Stimulated activated CD4-positive, alpha-beta T cell treated with anti-CD3 and anti-CD28 coated beads, Interleukin-15, amount 100 ng/mL, for 24 hours (primary cell): ENCODE results near the gene LASP1NB.
"Not testable (repeated sequence)": the region's sequence is repeated elsewhere in the genome, so short reads cannot be mapped to it uniquely, and the experiment has no call there.

Source experiments
- DNase-seq: peaks from one replicate; pipeline ENCODE4 v3.0.0-alpha.2; 2020

The LASP1NB gene

DNA sequence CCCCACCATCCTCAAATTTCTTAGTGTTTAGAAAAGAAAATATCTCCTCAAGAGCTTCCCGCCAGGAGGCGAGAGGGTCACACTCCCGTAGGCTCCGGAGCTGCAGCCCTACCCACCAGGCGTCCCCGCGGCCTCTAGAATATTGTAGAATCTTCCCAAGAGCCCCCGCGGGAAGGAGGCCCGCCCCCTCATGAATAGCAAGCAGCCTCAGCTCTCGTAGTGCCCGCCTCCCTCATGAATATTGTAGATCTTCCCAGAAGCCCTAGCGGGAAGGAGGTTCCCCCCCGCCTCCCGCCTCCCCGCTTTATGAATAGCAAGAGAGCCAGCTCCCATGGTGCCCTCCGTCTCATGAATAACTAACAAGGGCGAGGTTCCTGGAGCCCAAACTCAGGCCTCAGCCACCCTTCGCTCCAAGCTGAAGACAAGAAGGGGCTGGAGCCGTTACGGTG lies 41.9 kb downstream of the LASP1NB start, which contains the start of gene FBXO47:
Gene FBXO47 (minus strand): TSS at position 114 of the 449 bp plus-strand sequence. CDS start 4,378 bp downstream, outside the sequence.
- peak; percentile 85 for DNase-seq

GRCh38 chr17:38969281-38969680 lies 43.9 kb downstream of the LASP1NB start:
- no peak for DNase-seq

- no peak for DNase-seq
These were observed 44.7 kb downstream of the LASP1NB start for GRCh38 chr17:38970128-38970527.

DNA sequence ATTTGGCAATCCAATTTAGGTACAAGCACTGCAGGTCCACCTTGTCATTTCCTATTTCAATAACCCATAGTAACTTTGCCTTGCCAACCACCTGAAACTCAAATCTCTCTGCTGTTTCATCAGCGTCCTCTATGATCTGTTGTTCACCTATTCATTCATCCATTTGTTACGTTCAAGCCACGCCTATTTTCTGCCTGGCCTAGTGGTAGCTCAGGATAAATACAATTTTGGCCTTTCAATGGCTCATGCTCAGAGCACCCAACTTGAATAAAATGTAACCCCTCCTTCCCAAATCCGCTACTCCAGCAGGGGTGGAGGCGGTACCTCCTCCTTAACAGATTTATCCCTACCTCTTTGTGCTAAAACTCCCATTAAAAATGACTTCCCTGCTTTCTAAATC lies 45.4 kb downstream of the LASP1NB start:
- no peak for DNase-seq

- DNase-seq, result not testable (repeated sequence)
These were observed 50.8 kb downstream of the LASP1NB start for GRCh38 chr17:38976187-38976551.

DNA sequence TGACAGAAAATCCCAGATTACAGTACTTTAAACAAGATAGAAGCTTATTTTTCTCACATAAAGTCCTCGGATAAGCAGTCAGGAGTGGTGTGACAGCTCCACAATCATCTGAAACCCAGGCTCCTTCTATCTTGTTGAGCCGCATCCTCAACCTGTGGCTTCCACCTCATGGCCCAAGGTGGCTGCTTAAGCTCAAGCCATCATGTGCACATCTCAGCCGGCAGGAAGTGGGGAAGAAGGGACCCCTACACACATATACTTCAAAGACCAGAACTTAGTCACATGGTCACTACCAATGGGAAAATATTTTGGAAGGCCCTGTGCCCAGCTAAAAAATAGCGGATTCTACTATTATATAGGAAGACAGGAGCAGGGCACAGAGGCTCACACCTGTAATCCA lies 52.8 kb downstream of the LASP1NB start:
- no peak for DNase-seq
